WI38 (cell line): ENCODE measurements around the gene CDIP1.
A peak's percentile ranks its signal among the peaks of the same experiment; 100 is the strongest.

Experiments used
- H3K4me3 ChIP-seq: 2 replicates; pipeline ENCODE4 v1.5.1; 2011; ENCODE audit warnings: low read depth, mild to moderate bottlenecking, control low read depth, low read length
- CTCF ChIP-seq: IDR thresholded peaks from 2 replicates; pipeline ENCODE4 v1.5.1; 2012; ENCODE audit warnings: low read depth, mild to moderate bottlenecking, control low read depth, low read length

CDIP1 gene

GRCh38 chr16:4538350-4539235 lies at the start of gene CDIP1:
Gene CDIP1 (minus strand): TSS chr16:4538773. CDS start chr16:4514130, 24,643 bp downstream.
- no peak for TF ChIP-seq CTCF
- peak within 1 kb of the TSS; percentile 63 for H3K4me3 ChIP-seq

DNA sequence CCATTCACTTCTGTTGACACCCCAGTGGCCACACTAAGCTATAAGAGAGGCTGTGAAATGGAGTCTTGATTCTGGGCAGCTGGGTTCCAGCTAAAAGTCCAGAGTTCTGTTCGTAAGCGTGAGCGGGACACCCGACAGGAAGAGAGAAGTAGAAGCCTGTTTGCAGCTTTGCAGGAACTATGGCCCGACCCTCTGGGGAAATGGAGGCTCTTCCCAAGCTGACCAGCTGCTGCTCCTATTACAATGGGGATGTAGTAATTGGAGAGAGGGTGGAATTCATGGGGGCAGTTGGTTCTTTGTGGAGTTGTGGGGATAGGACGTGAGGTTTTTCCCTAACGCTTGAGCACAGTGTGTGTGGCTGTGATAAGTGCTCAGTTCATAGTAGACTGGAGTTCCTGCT lies 47.7 kb upstream of the CDIP1 start:
- TF ChIP-seq CTCF: no peak
- no peak overlapping the region for H3K4me3 ChIP-seq

DNA sequence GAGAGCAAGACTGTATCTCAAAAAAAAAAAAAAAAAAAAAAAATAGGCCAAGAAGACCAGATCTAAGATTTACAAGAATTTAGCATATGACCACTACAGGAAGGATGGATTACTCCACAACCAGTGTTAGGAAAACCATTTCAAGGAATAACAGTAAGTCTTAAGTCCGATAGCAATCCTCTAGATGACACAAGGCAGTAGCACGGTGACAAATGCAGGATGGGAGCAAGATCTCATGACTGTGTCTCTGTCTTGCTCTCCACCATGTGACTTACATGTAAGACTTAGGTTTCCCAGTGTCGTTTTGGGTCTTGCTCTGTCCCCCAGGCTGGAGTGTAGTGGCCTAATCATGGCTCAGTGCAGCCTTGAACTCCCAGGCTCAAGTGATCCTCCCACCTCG lies 45.3 kb upstream of the CDIP1 start:
- TF ChIP-seq CTCF: no peak
- H3K4me3 ChIP-seq: no peak overlapping the region

DNA sequence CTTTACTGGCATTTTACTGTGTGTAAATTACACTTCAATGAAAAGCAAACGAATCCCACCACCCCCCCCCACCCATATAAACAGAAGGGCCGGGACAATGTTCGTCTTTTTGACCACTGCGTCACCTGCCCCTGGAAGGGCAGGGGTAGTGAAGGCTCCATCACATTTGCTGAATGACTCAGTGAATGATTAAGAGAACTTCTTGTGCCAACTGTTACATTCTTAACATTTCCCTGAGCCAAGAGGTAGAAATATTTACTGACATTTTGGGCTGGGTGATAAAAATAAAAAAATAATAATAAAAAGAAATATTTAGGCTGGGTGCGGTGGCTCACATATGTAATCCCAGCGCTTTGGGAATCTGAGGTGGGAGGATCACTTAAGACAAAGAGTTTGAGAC lies 41.7 kb upstream of the CDIP1 start:
- no peak overlapping the region for H3K4me3 ChIP-seq
- no peak for TF ChIP-seq CTCF

GRCh38 chr16:4578961-4579530 lies 40.5 kb upstream of the CDIP1 start:
- H3K4me3 ChIP-seq: no peak overlapping the region
- TF ChIP-seq CTCF: no peak

DNA sequence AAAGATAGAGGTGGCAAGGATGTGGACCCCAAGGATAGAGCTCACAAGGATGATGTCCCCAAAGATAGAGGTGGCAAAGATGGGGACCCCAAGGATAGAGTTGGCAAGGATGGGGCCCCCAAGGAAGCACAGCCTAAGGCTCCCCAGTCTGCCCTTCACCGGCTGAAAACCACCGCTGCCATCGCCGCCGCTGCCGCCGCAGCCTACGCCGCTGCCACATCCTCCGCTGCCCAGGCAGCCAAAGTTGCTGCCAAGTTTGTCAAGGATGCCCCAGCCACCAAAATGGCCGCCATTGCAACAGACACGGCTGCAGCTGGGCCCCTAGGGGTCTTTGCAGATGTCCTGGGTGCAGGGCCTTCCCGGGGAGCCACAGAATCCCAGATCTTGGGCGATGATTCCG lies 37.4 kb upstream of the CDIP1 start:
- H3K4me3 ChIP-seq: no peak overlapping the region
- no peak for TF ChIP-seq CTCF
